ENCODE data around the gene CDH4. TPM values are rescaled to one million over a fixed set of nuclear protein-coding genes. Genes with fewer than 3 reads are reported as not detected.
"Not testable (repeated sequence)": the region's sequence is repeated elsewhere in the genome, so short reads cannot be mapped to it uniquely, and the experiment has no call there.

The CDH4 gene
- total RNA-seq, 1 experiment from 2014 or later: not detected

GRCh38 chr20:61424628-61425420 is 172.8 kb downstream of the CDH4 start:
- ATAC-seq: no peak
- ChIA-PET POLR2A (no interaction called here), CTCF (no interaction called here)
- intact Hi-C loops (cut with micrococcal nuclease; ENCODE audit: unreplicated experiment): no loop called here
- BruUV-seq (replicated peaks): no TSS peak
- in situ Hi-C loops (cut with HindIII; ENCODE audit: low pct_unique_long_range_greater_than_20kb, low sequenced_read_pairs): no loop called here
- no peaks in the 10 kb centered on the region for H3K36me3 ChIP-seq (ENCODE audit: control insufficient read depth, insufficient read depth, low read length)
- no peak for DNase-seq (ENCODE audit: low read depth, low spot score)
- TF ChIP-seq SIN3A (IDR thresholded peaks at IDR 0.05; ENCODE audit: borderline replicate concordance, insufficient read depth, low read depth, low read length) (no peak), POLR2AphosphoS5 (IDR thresholded peaks at IDR 0.05; ENCODE audit: low read depth, low read length) (no peak), TCF7L2 (IDR thresholded peaks at IDR 0.05; ENCODE audit: low read depth, low read length) (no peak), REST (IDR thresholded peaks at IDR 0.05; ENCODE audit: insufficient read depth in 1 of 2, low read depth in 2 of 2, low read length in 1 of 2) (no peak), CTCF (IDR thresholded peaks at IDR 0.05) (no peak)
- H3K27me3 ChIP-seq (ENCODE audit: control insufficient read depth, insufficient read depth, low read length): peaks cover 3% of the 10 kb centered on the region; the same call in 1 of the 2 replicates
- H3K4me1 ChIP-seq (ENCODE audit: control insufficient read depth, insufficient read depth, low read length): no peaks in the 10 kb centered on the region
- H3K27ac ChIP-seq (ENCODE audit: low read length): no peak overlapping the region
- H3K9me3 ChIP-seq (ENCODE audit: control insufficient read depth, insufficient read depth, low read depth, low read length): no peaks in the 10 kb centered on the region
- H3K4me3 ChIP-seq (ENCODE audit: low read depth in 2 of 2, low read length in 2 of 2): no peak overlapping the region

DNA sequence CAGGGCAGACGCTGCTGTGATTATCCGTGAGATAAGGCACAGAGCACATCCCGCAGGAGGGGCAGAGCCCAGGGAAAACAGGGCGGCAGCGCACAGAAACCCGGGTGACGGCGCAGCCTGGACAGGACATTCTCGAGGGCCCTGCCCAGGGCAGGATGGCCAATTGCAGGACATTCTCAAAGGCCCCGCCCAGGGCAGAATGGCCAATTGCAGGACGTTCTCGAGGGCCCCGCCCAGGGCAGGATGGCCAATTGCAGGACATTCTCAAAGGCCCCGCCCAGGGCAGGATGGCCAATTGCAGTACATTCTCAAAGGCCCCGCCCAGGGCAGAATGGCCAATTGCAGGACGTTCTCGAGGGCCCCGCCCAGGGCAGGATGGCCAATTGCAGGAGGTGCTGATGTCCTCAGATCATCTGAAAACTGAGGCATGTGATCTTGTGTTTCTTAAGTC is 173.5 kb downstream of the CDH4 start:
- H3K9me3 ChIP-seq (ENCODE audit: control insufficient read depth, insufficient read depth, low read depth, low read length); H3K4me3 ChIP-seq (ENCODE audit: low read depth in 2 of 2, low read length in 2 of 2); intact Hi-C loops (cut with micrococcal nuclease; ENCODE audit: unreplicated experiment); in situ Hi-C loops (cut with HindIII; ENCODE audit: low pct_unique_long_range_greater_than_20kb, low sequenced_read_pairs); ATAC-seq; DNase-seq (ENCODE audit: low read depth, low spot score); BruUV-seq (replicated peaks); H3K27me3 ChIP-seq (ENCODE audit: control insufficient read depth, insufficient read depth, low read length); CTCF ChIA-PET; H3K4me1 ChIP-seq (ENCODE audit: control insufficient read depth, insufficient read depth, low read length); H3K36me3 ChIP-seq (ENCODE audit: control insufficient read depth, insufficient read depth, low read length); POLR2A ChIA-PET; H3K27ac ChIP-seq (ENCODE audit: low read length): not testable (repeated sequence)

GRCh38 chr20:61426352-61426751 is 174.3 kb downstream of the CDH4 start:
- H3K36me3 ChIP-seq (ENCODE audit: control insufficient read depth, insufficient read depth, low read length): no peaks in the 10 kb centered on the region
- no peaks in the 10 kb centered on the region for H3K4me1 ChIP-seq (ENCODE audit: control insufficient read depth, insufficient read depth, low read length)
- TF ChIP-seq POLR2AphosphoS5 (IDR thresholded peaks at IDR 0.05; ENCODE audit: low read depth, low read length) (no peak), CTCF (IDR thresholded peaks at IDR 0.05) (no peak)
- BruUV-seq (replicated peaks): no TSS peak
- peaks cover 3% of the 10 kb centered on the region; the same call in 1 of the 2 replicates for H3K27me3 ChIP-seq (ENCODE audit: control insufficient read depth, insufficient read depth, low read length)
- ChIA-PET CTCF (no interaction called here), POLR2A (no interaction called here)
- H3K9me3 ChIP-seq (ENCODE audit: control insufficient read depth, insufficient read depth, low read depth, low read length): no peaks in the 10 kb centered on the region
- in situ Hi-C loops (cut with HindIII; ENCODE audit: low pct_unique_long_range_greater_than_20kb, low sequenced_read_pairs): no loop called here
- no peak overlapping the region for H3K27ac ChIP-seq (ENCODE audit: low read length)
- ATAC-seq: no peak
- DNase-seq (ENCODE audit: low read depth, low spot score): no peak
- intact Hi-C loops (cut with micrococcal nuclease; ENCODE audit: unreplicated experiment): no loop called here
- no peak overlapping the region for H3K4me3 ChIP-seq (ENCODE audit: low read depth in 2 of 2, low read length in 2 of 2)
